OCI-LY7 (cell line): ENCODE data around the gene FBXL16. TPM values are rescaled to one million over a fixed set of nuclear protein-coding genes. Genes with fewer than 3 reads are reported as not detected.

ENCODE experiments used
- BruUV-seq: library from RNA; stranded (reverse); fragments of 400-500 nt; replicated peaks from 2 replicates; lab custom pipeline; 2021; lab: Mats Ljungman, UMichigan
- CTCF ChIA-PET: fragments of 300-600 bp; sonication (Branson Sonifier 250); formaldehyde crosslinking; loops from one replicate; lab custom pipeline; 2022; ENCODE audit warnings: antibody characterized with exemption; ENCODE audit not compliant: unreplicated experiment; lab: Charles Lee
- POLR2A ChIA-PET: fragments of 300-600 bp; sonication (Branson Sonifier 250); formaldehyde crosslinking; loops from one replicate; lab custom pipeline; 2022; ENCODE audit warnings: antibody characterized with exemption; lab: Charles Lee
- DNase-seq: peaks from one replicate; pipeline ENCODE4 v3.0.0-alpha.2; 2015; ENCODE audit warnings: low spot score
- H2AFZ ChIP-seq: fragments of 200-600 bp; sonication (generic), shearing (Covaris generic); 2 replicates; pipeline ENCODE4 v1.6.1; 2014; ENCODE audit warnings: mild to moderate bottlenecking, antibody characterized with exemption, low read length, moderate library complexity
- H3K27ac ChIP-seq: fragments of 200-600 bp; sonication (generic); 2 replicates; pipeline ENCODE4 v1.5.1; 2014; ENCODE audit warnings: mixed run types, low read depth, mild to moderate bottlenecking, moderate library complexity, low read length, inconsistent platforms; ENCODE audit not compliant: poor library complexity, severe bottlenecking
- H3K36me3 ChIP-seq: fragments of 200-600 bp; sonication (generic); 2 replicates; pipeline ENCODE4 v1.6.1; 2014; ENCODE audit warnings: mild to moderate bottlenecking, antibody characterized with exemption, low read length, moderate library complexity, mixed read lengths; ENCODE audit not compliant: insufficient read depth
- H3K4me1 ChIP-seq: fragments of 200-600 bp; sonication (generic); 2 replicates; pipeline ENCODE4 v1.5.1; 2014; ENCODE audit warnings: mild to moderate bottlenecking, low read length; ENCODE audit not compliant: insufficient read depth, poor library complexity, severe bottlenecking
- H3K4me2 ChIP-seq: fragments of 200-600 bp; sonication (generic); 2 replicates; pipeline ENCODE4 v1.6.1; 2014; ENCODE audit warnings: mild to moderate bottlenecking, low read length
- H3K4me3 ChIP-seq: fragments of 200-600 bp; sonication (generic); 2 replicates; pipeline ENCODE4 v1.5.1; 2014; ENCODE audit warnings: mild to moderate bottlenecking, low read depth, low read length; ENCODE audit not compliant: poor library complexity, severe bottlenecking
- H3K79me2 ChIP-seq: fragments of 200-600 bp; sonication (generic); 2 replicates; pipeline ENCODE4 v1.6.1; 2016; ENCODE audit warnings: low read depth, mild to moderate bottlenecking, low read length, moderate library complexity, mixed read lengths; ENCODE audit not compliant: insufficient read depth
- H3K9me2 ChIP-seq: fragments of 200-600 bp; sonication (generic); 2 replicates; pipeline ENCODE4 v1.6.1; 2016; ENCODE audit warnings: mild to moderate bottlenecking, low read length, mixed read lengths; ENCODE audit not compliant: insufficient read depth
- H3K9me3 ChIP-seq: fragments of 200-600 bp; sonication (generic); 2 replicates; pipeline ENCODE4 v1.6.1; 2014; ENCODE audit warnings: mild to moderate bottlenecking, mixed run types, low read length, mixed read lengths
- H4K20me1 ChIP-seq: fragments of 200-600 bp; sonication (generic); 2 replicates; pipeline ENCODE4 v1.6.1; 2014; ENCODE audit warnings: mild to moderate bottlenecking, antibody characterized with exemption, low read length, moderate library complexity, mixed read lengths; ENCODE audit not compliant: insufficient read depth
- CTCF ChIP-seq: fragments of 200-600 bp; sonication (generic); conservative IDR thresholded peaks from 2 replicates; pipeline ENCODE4 v1.5.1; 2014; ENCODE audit warnings: mild to moderate bottlenecking, antibody characterized with exemption, low read length, moderate library complexity, mixed read lengths
- EZH2phosphoT487 ChIP-seq: fragments of 200-600 bp; sonication (generic); IDR thresholded peaks from 2 replicates; pipeline ENCODE4 v1.6.1; 2018; ENCODE audit warnings: low read depth, borderline replicate concordance, mild to moderate bottlenecking, mixed run types, antibody characterized with exemption, low read length, moderate library complexity, mixed read lengths
- intact Hi-C: fragments of 100-400 bp; cut with micrococcal nuclease; formaldehyde crosslinking; loops from one replicate; pipeline ENCODE4 v1.10.0; 2022; ENCODE audit not compliant: unreplicated experiment
- total RNA-seq, 2 experiments: library from RNA; depleted of rRNA in 1 of 2; stranded (reverse); fragments of >200 nt in 1 of 2; shearing (Covaris generic) in 1 of 2; gene quantifications; 2 replicates each; pipeline ENCODE4 v1.2.3, GENCODE V29; 2014 to 2022

The FBXL16 gene
- total RNA-seq, 2 experiments from 2014 or later, result 0.16 to 0.42 TPM

- Histone ChIP-seq H3K27ac (no peak overlapping the region), H3K4me1 (peaks cover 17% of the 10 kb centered on the region), H3K9me3 (no peaks in the 10 kb centered on the region), H3K4me2 (peak overlapping the region; percentile 60), H3K79me2 (0 out of 2 replicates have a peak, but pooled peaks cover under 1% of the 10 kb centered on the region), H4K20me1 (no peaks in the 10 kb centered on the region), H3K36me3 (no peaks in the 10 kb centered on the region), H3K9me2 (no peaks in the 10 kb centered on the region), H2AFZ (no peak overlapping the region), H3K4me3 (peak overlapping the region; percentile 40)
- no TSS peak for BruUV-seq
- no peak for DNase-seq
- ChIA-PET CTCF (no interaction called here), POLR2A (no interaction called here)
- TF ChIP-seq CTCF (no peak), EZH2phosphoT487 (0 out of 2 replicates have a peak, but pooled peaks have one; percentile 84)
- intact Hi-C loops, result no loop called here
These were observed 10.7 kb downstream of the FBXL16 start for GRCh38 chr16:694863-695354.

- CTCF ChIA-PET, result no interaction called here
- TF ChIP-seq CTCF (no peak), EZH2phosphoT487 (peak; percentile 100)
- no peaks in the 10 kb centered on the region for H3K9me3 ChIP-seq
- H2AFZ ChIP-seq, result no peak overlapping the region
- 0 out of 2 replicates have a peak, but pooled peaks cover 6% of the 10 kb centered on the region for H3K79me2 ChIP-seq
- intact Hi-C loops, result no loop called here
- H3K36me3 ChIP-seq, result no peaks in the 10 kb centered on the region
- peak overlapping the region; percentile 40 for H3K4me3 ChIP-seq
- H4K20me1 ChIP-seq, result no peaks in the 10 kb centered on the region
- H3K9me2 ChIP-seq, result no peaks in the 10 kb centered on the region
- BruUV-seq, result no TSS peak
- peaks cover 20% of the 10 kb centered on the region for H3K4me1 ChIP-seq
- peak overlapping the region; percentile 60 for H3K4me2 ChIP-seq
- H3K27ac ChIP-seq, result no peak overlapping the region
- DNase-seq, result no peak
- POLR2A ChIA-PET, result no interaction called here
These were observed 11.3 kb downstream of the FBXL16 start for GRCh38 chr16:694187-694862.

- Histone ChIP-seq H3K4me1 (peaks cover 25% of the 10 kb centered on the region), H3K36me3 (no peaks in the 10 kb centered on the region), H3K4me2 (peak overlapping the region; percentile 60; the same call in 1 of the 2 replicates), H3K9me2 (no peaks in the 10 kb centered on the region), H3K79me2 (0 out of 2 replicates have a peak, but pooled peaks cover 8% of the 10 kb centered on the region), H3K9me3 (no peaks in the 10 kb centered on the region), H2AFZ (no peak overlapping the region), H3K4me3 (peak overlapping the region; percentile 40), H4K20me1 (no peaks in the 10 kb centered on the region), H3K27ac (no peak overlapping the region)
- no peak for TF ChIP-seq EZH2phosphoT487
- TF ChIP-seq CTCF, result no peak
- CTCF ChIA-PET, result no interaction called here
- DNase-seq, result no peak
- no TSS peak for BruUV-seq
- intact Hi-C loops, result no loop called here
- POLR2A ChIA-PET, result no interaction called here
These were observed 11.8 kb downstream of the FBXL16 start for GRCh38 chr16:693766-694165.
